Prostate gland (tissue), 2 donors: ENCODE data around the gene NEXMIF. TPM values are rescaled to one million over a fixed set of nuclear protein-coding genes. Genes with fewer than 3 reads are reported as not detected.
"Not testable (repeated sequence)": the region's sequence is repeated elsewhere in the genome, so short reads cannot be mapped to it uniquely, and the experiment has no call there.

Experiments
- DNase-seq: peaks from one replicate; pipeline ENCODE4 v3.0.0-alpha.2; 2019; ENCODE audit warnings: low spot score
- H3K27ac ChIP-seq, 2 donors: fragments of 200-600 bp; sonication (generic); 2 replicates each; pipeline ENCODE4 v1.5.1; 2017 to 2019
- H3K27me3 ChIP-seq: fragments of 200-600 bp; sonication (generic); replicated peaks from 2 replicates; pipeline ENCODE4 v1.5.1; 2019; ENCODE audit not compliant: insufficient read depth
- H3K36me3 ChIP-seq, 2 donors: fragments of 200-600 bp; sonication (generic); 1 replicate in 1 of 2; 2 replicates in 1 of 2; pipeline versions ENCODE4 v1.5.1 to v1.8.1; 2017 to 2019
- H3K4me1 ChIP-seq: fragments of 200-600 bp; sonication (generic); replicated peaks from 2 replicates; pipeline ENCODE4 v1.5.1; 2019
- H3K4me3 ChIP-seq, 2 donors: fragments of 200-600 bp; sonication (generic); 2 replicates each; pipeline ENCODE4 v1.5.1; 2017 to 2019
- H3K9me3 ChIP-seq: fragments of 200-600 bp; sonication (generic); 2 replicates; pipeline ENCODE4 v1.5.1; 2017
- CTCF ChIP-seq, 4 experiments: fragments of 200-600 bp in 2 of 4; fragments of 450-650 bp in 2 of 4; sonication (generic) in 2 of 4; IDR thresholded peaks; 1 replicate in 3 of 4; 2 replicates in 1 of 4; pipeline ENCODE4 v1.5.1; 2016 to 2019; ENCODE audit warnings: antibody characterized with exemption in 4 of 4, mild to moderate bottlenecking in 2 of 4, moderate library complexity in 2 of 4
- POLR2A ChIP-seq: fragments of 450-650 bp; IDR thresholded peaks from one replicate; pipeline ENCODE4 v1.6.1; 2016; ENCODE audit warnings: antibody characterized with exemption, mild to moderate bottlenecking
- POLR2AphosphoS5 ChIP-seq: sonication (generic); formaldehyde crosslinking; IDR thresholded peaks from one replicate; pipeline ENCODE4 v1.6.1; 2017; ENCODE audit warnings: antibody characterized with exemption
- WGBS: methylation state at CpG from one replicate; pipeline ENCODE4 v1.1.5; 2018; 5-methylcytosine and 5-hydroxymethylcytosine counted together
- intact Hi-C: fragments of 100-400 bp; cut with DNase I; formaldehyde crosslinking; loops from one replicate; pipeline ENCODE4 v1.14.2; 2022
- total RNA-seq, 2 donors: library from RNA; depleted of rRNA; stranded (reverse); fragments of >200 nt; gene quantifications; one replicate each; pipeline ENCODE4 v1.1.0, GENCODE V29; 2016

NEXMIF gene
- total RNA-seq, 2 donors from 2014 or later, result 1.2 to 4.7 TPM

GRCh38 chrX:74906417-74906816, 18.8 kb downstream of the NEXMIF start:
- H3K4me1 ChIP-seq, result no peaks in the 10 kb centered on the region
- intact Hi-C loops, result no loop called here
- no peaks in the 10 kb centered on the region for H3K36me3 ChIP-seq
- no peak overlapping the region for H3K4me3 ChIP-seq
- TF ChIP-seq POLR2AphosphoS5, result no peak
- H3K27ac ChIP-seq, result no peak overlapping the region
- 66% methylated on average over 3 of the region's 3 CpGs for WGBS
- H3K9me3 ChIP-seq, result no peaks in the 10 kb centered on the region
- no peaks in the 10 kb centered on the region for H3K27me3 ChIP-seq
- no peak for DNase-seq

- Histone ChIP-seq H3K4me1 (no peaks in the 10 kb centered on the region), H3K36me3 (no peaks in the 10 kb centered on the region), H3K4me3 (no peak overlapping the region), H3K27me3 (no peaks in the 10 kb centered on the region), H3K9me3 (no peaks in the 10 kb centered on the region), H3K27ac (no peak overlapping the region)
- TF ChIP-seq POLR2AphosphoS5 (no peak), POLR2A (no peak), CTCF (IDR thresholded peaks at IDR 0.05) (no peak)
- WGBS, result 18% methylated on average over 2 of the region's 2 CpGs
- peak; percentile 3 for DNase-seq
- intact Hi-C loops, result no loop called here
Measured at GRCh38 chrX:74902806-74903205, 22.4 kb downstream of the NEXMIF start.

GRCh38 chrX:74892561-74892960, 32.7 kb downstream of the NEXMIF start:
- intact Hi-C loops, result no loop called here
- 57% methylated on average over 3 of the region's 3 CpGs for WGBS
- TF ChIP-seq CTCF (IDR thresholded peaks at IDR 0.05), result no peak
- no peak for TF ChIP-seq POLR2AphosphoS5
- TF ChIP-seq POLR2A, result no peak

GRCh38 chrX:74890676-74891430, 34.4 kb downstream of the NEXMIF start:
- no peaks in the 10 kb centered on the region for H3K9me3 ChIP-seq
- intact Hi-C loops, result no loop called here
- H3K4me3 ChIP-seq, result no peak overlapping the region
- H3K27me3 ChIP-seq, result no peaks in the 10 kb centered on the region
- no peak for TF ChIP-seq CTCF (IDR thresholded peaks at IDR 0.05)
- no peak for TF ChIP-seq POLR2A
- no peak for TF ChIP-seq POLR2AphosphoS5
- no peak for DNase-seq
- H3K27ac ChIP-seq, result no peak overlapping the region
- H3K4me1 ChIP-seq, result no peaks in the 10 kb centered on the region
- 30% methylated on average over 4 of the region's 4 CpGs for WGBS
- no peaks in the 10 kb centered on the region for H3K36me3 ChIP-seq

More at GRCh38 chrX:74892561-74892960, 32.7 kb downstream of the NEXMIF start:
- H3K9me3 ChIP-seq, result no peaks in the 10 kb centered on the region
- no peak for DNase-seq
- no peak overlapping the region for H3K27ac ChIP-seq
- H3K36me3 ChIP-seq, result no peaks in the 10 kb centered on the region
- no peaks in the 10 kb centered on the region for H3K27me3 ChIP-seq
- H3K4me3 ChIP-seq, result no peak overlapping the region
- no peaks in the 10 kb centered on the region for H3K4me1 ChIP-seq

GRCh38 chrX:74882383-74882782, 42.9 kb downstream of the NEXMIF start:
- intact Hi-C loops, DNase-seq, H3K4me1 ChIP-seq, H3K4me3 ChIP-seq, H3K27me3 ChIP-seq, H3K36me3 ChIP-seq, H3K9me3 ChIP-seq, H3K27ac ChIP-seq: not testable (repeated sequence)
- WGBS, result 88% methylated on average over 9 of the region's 9 CpGs

GRCh38 chrX:74865725-74866124, 59.5 kb downstream of the NEXMIF start:
- DNase-seq, result no peak
- no peak overlapping the region for H3K4me3 ChIP-seq
- H3K27ac ChIP-seq, result no peak overlapping the region
- H3K27me3 ChIP-seq, result no peaks in the 10 kb centered on the region
- intact Hi-C loops, result no loop called here
- H3K9me3 ChIP-seq, result no peaks in the 10 kb centered on the region
- no peaks in the 10 kb centered on the region for H3K4me1 ChIP-seq
- TF ChIP-seq CTCF (IDR thresholded peaks at IDR 0.05) (no peak), POLR2A (no peak), POLR2AphosphoS5 (no peak)
- H3K36me3 ChIP-seq, result no peaks in the 10 kb centered on the region
- WGBS, result 100% methylated on average over 3 of the region's 4 CpGs
